Measurements from ENCODE around the gene DUS4L.

DNA sequence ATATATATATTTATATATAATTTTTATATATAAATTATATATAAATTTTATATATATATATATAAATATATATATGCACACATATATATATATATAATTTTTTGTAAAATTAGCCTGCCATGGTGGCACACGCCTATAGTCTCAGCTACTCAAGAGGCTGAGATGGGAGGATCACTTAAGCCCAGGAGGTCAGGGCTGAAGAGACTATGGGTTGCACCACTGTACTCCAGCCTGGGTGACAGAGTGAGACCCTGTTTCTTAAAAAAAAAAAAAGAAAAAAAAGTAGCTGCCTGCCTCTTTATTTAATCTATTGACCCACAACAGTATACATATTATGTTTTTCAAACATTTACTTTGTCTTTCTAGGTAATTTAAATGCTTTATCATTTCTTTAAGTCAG lies 35.5 kb downstream of the DUS4L start:
- TF ChIP-seq, protein P1, sequence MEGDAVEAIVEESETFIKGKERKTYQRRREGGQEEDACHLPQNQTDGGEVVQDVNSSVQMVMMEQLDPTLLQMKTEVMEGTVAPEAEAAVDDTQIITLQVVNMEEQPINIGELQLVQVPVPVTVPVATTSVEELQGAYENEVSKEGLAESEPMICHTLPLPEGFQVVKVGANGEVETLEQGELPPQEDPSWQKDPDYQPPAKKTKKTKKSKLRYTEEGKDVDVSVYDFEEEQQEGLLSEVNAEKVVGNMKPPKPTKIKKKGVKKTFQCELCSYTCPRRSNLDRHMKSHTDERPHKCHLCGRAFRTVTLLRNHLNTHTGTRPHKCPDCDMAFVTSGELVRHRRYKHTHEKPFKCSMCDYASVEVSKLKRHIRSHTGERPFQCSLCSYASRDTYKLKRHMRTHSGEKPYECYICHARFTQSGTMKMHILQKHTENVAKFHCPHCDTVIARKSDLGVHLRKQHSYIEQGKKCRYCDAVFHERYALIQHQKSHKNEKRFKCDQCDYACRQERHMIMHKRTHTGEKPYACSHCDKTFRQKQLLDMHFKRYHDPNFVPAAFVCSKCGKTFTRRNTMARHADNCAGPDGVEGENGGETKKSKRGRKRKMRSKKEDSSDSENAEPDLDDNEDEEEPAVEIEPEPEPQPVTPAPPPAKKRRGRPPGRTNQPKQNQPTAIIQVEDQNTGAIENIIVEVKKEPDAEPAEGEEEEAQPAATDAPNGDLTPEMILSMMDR (IDR thresholded peaks at IDR 0.05; ENCODE audit: low read length) = no peak
- no peak for TF ChIP-seq EZH2 (IDR thresholded peaks at IDR 0.05; ENCODE audit: borderline replicate concordance, low read length)

Data from OCI-LY1 (cell line).